HCT116 (cell line): Measurements from ENCODE around the gene GNGT1. TPM values are rescaled to one million over a fixed set of nuclear protein-coding genes. Genes with fewer than 3 reads are reported as not detected.

ENCODE experiments used
- ATAC-seq: fragments of 200-7000 bp; cut with Tn5 transposase; 2 replicates; pipeline ENCODE4 v1.9.1; 2020; ENCODE audit warnings: mild to moderate bottlenecking, moderate library complexity
- BruUV-seq: library from RNA; stranded (reverse); fragments of 400-500 nt; replicated peaks from 2 replicates; lab custom pipeline; 2021; lab: Mats Ljungman, UMichigan
- CTCF ChIA-PET: fragments of 300-600 bp; sonication (Branson Sonifier 250); formaldehyde crosslinking; loops from one replicate; lab custom pipeline; 2021; ENCODE audit warnings: antibody characterized with exemption; lab: Charles Lee
- POLR2A ChIA-PET: fragments of 300-600, 350-600 bp; sonication (Branson Sonifier 250); formaldehyde crosslinking; loops from one replicate; lab custom pipeline; 2021; ENCODE audit warnings: antibody characterized with exemption; lab: Charles Lee
- RAD21 ChIA-PET, 2 experiments: fragments of 300-600 bp; sonication (Branson Sonifier 250); formaldehyde crosslinking; loops; one replicate each; lab custom pipeline; 2023; ENCODE audit warnings: low total read pairs in 2 of 2; ENCODE audit not compliant: uncharacterized antibody in 2 of 2, unreplicated experiment in 2 of 2, low non-redundant PET in 1 of 2; lab: Charles Lee
- DNase-seq: peaks from one replicate; pipeline ENCODE4 v3.0.0-alpha.2; 2010; ENCODE audit warnings: low read depth, low spot score
- H2AFZ ChIP-seq: fragments of 200-600 bp; shearing (Covaris generic), sonication (generic); 2 replicates; pipeline ENCODE4 v1.6.1; 2017; ENCODE audit warnings: low read depth, mixed run types, mixed read lengths, antibody characterized with exemption, low read length; ENCODE audit not compliant: poor library complexity, severe bottlenecking
- H3K27ac ChIP-seq: 2 replicates; pipeline ENCODE4 v1.5.1; 2012; ENCODE audit warnings: low read depth, low read length
- H3K27me3 ChIP-seq: fragments of 200-600 bp; sonication (generic); 2 replicates; pipeline ENCODE4 v1.6.1; 2016; ENCODE audit warnings: mixed run types, low read length, mixed read lengths; ENCODE audit not compliant: insufficient read depth
- H3K36me3 ChIP-seq, 2 experiments: fragments of 200-500 bp in 1 of 2; fragments of 200-600 bp in 1 of 2; sonication (Bioruptor generic) in 1 of 2; sonication (generic) in 1 of 2; 2 replicates each; pipeline versions ENCODE4 v1.5.1 to v1.6.1; 2014 to 2016; ENCODE audit warnings: low read length in 2 of 2, inconsistent platforms in 1 of 2, mixed read lengths in 1 of 2, mixed run types in 1 of 2; ENCODE audit not compliant: insufficient read depth in 2 of 2, control insufficient read depth in 1 of 2
- H3K4me1 ChIP-seq, 2 experiments: fragments of 200-600 bp in 1 of 2; sonication (generic) in 1 of 2; 2 replicates each; pipeline versions ENCODE4 v1.5.1 to v1.6.1; 2012 to 2017; ENCODE audit warnings: low read length in 2 of 2, inconsistent platforms in 1 of 2, mild to moderate bottlenecking in 1 of 2, mixed read lengths in 1 of 2, mixed run types in 1 of 2, moderate library complexity in 1 of 2; ENCODE audit not compliant: insufficient read depth in 2 of 2, control insufficient read depth in 1 of 2
- H3K4me2 ChIP-seq: fragments of 200-600 bp; sonication (generic); 2 replicates; pipeline ENCODE4 v1.6.1; 2017; ENCODE audit warnings: mixed run types, low read length, mixed read lengths
- H3K4me3 ChIP-seq, 2 experiments: fragments of 200-600 bp in 1 of 2; sonication (generic) in 1 of 2; replicated peaks in 1 of 2; 2 replicates each; pipeline ENCODE4 v1.5.1; 2011 to 2016; ENCODE audit warnings: low read length in 2 of 2, control low read depth in 1 of 2, low read depth in 1 of 2, mild to moderate bottlenecking in 1 of 2, mixed read lengths in 1 of 2, mixed run types in 1 of 2
- H3K79me2 ChIP-seq: fragments of 200-600 bp; sonication (generic); 2 replicates; pipeline ENCODE4 v1.6.1; 2017; ENCODE audit warnings: mild to moderate bottlenecking, mixed run types, low read length, moderate library complexity, mixed read lengths; ENCODE audit not compliant: insufficient read depth
- H3K9ac ChIP-seq: fragments of 200-600 bp; sonication (generic); 2 replicates; pipeline ENCODE4 v1.6.1; 2016; ENCODE audit warnings: low read length, mixed read lengths
- H3K9me2 ChIP-seq: fragments of 200-600 bp; sonication (generic), shearing (Covaris generic); 2 replicates; pipeline ENCODE4 v1.6.1; 2017; ENCODE audit warnings: mixed run types, mild to moderate bottlenecking, moderate library complexity; ENCODE audit not compliant: insufficient read depth
- H3K9me3 ChIP-seq, 2 experiments: fragments of 200-500 bp in 1 of 2; fragments of 200-600 bp in 1 of 2; sonication (Bioruptor generic) in 1 of 2; sonication (generic) in 1 of 2; 2 replicates each; pipeline ENCODE4 v1.6.1; 2014 to 2017; ENCODE audit warnings: low read length in 2 of 2, mixed read lengths in 2 of 2, inconsistent platforms in 1 of 2, low read depth in 1 of 2, mild to moderate bottlenecking in 1 of 2, mixed run types in 1 of 2, moderate library complexity in 1 of 2; ENCODE audit not compliant: control insufficient read depth in 1 of 2, insufficient read depth in 1 of 2
- H4K20me1 ChIP-seq: fragments of 200-600 bp; sonication (generic), shearing (Covaris generic); 2 replicates; pipeline ENCODE4 v1.6.1; 2017; ENCODE audit warnings: mixed run types, mild to moderate bottlenecking, moderate library complexity; ENCODE audit not compliant: insufficient read depth
- CEBPB ChIP-seq: IDR thresholded peaks from 2 replicates; pipeline ENCODE4 v1.6.1; 2012; ENCODE audit warnings: low read depth
- EGR1 ChIP-seq: IDR thresholded peaks from 2 replicates; pipeline ENCODE4 v1.6.1; 2012; ENCODE audit warnings: low read depth
- EZH2phosphoT487 ChIP-seq: fragments of 200-600 bp; IDR thresholded peaks from 2 replicates; pipeline ENCODE4 v1.6.1; 2018; ENCODE audit warnings: antibody characterized with exemption, borderline replicate concordance
- JUND ChIP-seq: IDR thresholded peaks from 2 replicates; pipeline ENCODE4 v1.6.1; 2012
- POLR2A ChIP-seq: IDR thresholded peaks from 2 replicates; pipeline ENCODE4 v1.7.0; 2011; ENCODE audit warnings: borderline replicate concordance; ENCODE audit not compliant: insufficient read depth, insufficient read length; ENCODE audit errors: extremely low read depth
- POLR2AphosphoS5 ChIP-seq: IDR thresholded peaks from 2 replicates; pipeline ENCODE4 v1.6.1; 2011; ENCODE audit warnings: mild to moderate bottlenecking, low read depth, low read length, moderate library complexity
- RAD21 ChIP-seq: IDR thresholded peaks from 2 replicates; pipeline ENCODE4 v1.6.1; 2012; ENCODE audit warnings: low read depth, mild to moderate bottlenecking
- REST ChIP-seq: IDR thresholded peaks from 2 replicates; pipeline ENCODE4 v1.6.1; 2012; ENCODE audit warnings: low read depth
- SIN3A ChIP-seq: IDR thresholded peaks from 2 replicates; pipeline ENCODE4 v1.6.1; 2012; ENCODE audit warnings: low read depth
- SP1 ChIP-seq: IDR thresholded peaks from 2 replicates; pipeline ENCODE4 v1.6.1; 2012; ENCODE audit warnings: low read depth
- ZBTB33 ChIP-seq: IDR thresholded peaks from 2 replicates; pipeline ENCODE4 v1.6.1; 2011; ENCODE audit warnings: mild to moderate bottlenecking, low read length, moderate library complexity; ENCODE audit not compliant: insufficient replicate concordance; ENCODE audit errors: extremely low read depth
- intact Hi-C: fragments of 100-400 bp; cut with micrococcal nuclease; formaldehyde crosslinking; loops from 2 replicates; pipeline ENCODE4 v1.10.0; 2022
- total RNA-seq: library from RNA; stranded (reverse); gene quantifications from one replicate; pipeline ENCODE4 v1.2.1, GENCODE V29; 2021; ENCODE audit not compliant: unreplicated experiment
- TF ChIP-seq, protein P1 (sequence below), 3 experiments: fragments of 200-600 bp in 1 of 3; sonication (generic) in 1 of 3; IDR thresholded peaks in 2 of 3; conservative IDR thresholded peaks in 1 of 3; 2 replicates each; pipeline ENCODE4 v1.5.1; 2012 to 2017; ENCODE audit warnings: low read depth in 2 of 3, low read length in 2 of 3, antibody characterized with exemption in 1 of 3, borderline replicate concordance in 1 of 3, control low read depth in 1 of 3, mild to moderate bottlenecking in 1 of 3, mixed read lengths in 1 of 3, mixed run types in 1 of 3, moderate library complexity in 1 of 3; ENCODE audit not compliant: insufficient read depth in 1 of 3

GNGT1 gene
- total RNA-seq, 1 experiment from 2014 or later = 0.91 TPM

DNA sequence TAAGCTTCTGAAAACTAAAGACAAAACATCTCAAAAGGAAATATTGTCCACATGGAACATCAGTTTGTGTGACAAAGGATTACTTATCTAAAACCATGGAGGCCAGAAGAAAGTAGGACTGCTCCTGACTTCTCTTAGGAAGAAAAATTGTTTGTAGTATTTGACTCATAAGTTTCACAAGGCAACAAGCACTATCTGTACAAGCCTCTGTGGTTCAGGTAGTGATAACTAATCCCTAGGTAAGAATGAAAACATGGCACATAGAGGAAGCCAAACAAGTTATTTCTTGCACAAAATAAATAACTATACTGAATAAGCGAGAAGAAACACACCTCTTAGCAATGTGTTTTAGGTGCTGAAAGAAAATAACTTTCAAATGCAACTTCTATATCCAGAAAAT, 46.1 kb upstream of the GNGT1 start (continued):
- TF ChIP-seq CEBPB (no peak), EGR1 (no peak), ZBTB33 (no peak), POLR2A (no peak)
- TF ChIP-seq, protein P1, sequence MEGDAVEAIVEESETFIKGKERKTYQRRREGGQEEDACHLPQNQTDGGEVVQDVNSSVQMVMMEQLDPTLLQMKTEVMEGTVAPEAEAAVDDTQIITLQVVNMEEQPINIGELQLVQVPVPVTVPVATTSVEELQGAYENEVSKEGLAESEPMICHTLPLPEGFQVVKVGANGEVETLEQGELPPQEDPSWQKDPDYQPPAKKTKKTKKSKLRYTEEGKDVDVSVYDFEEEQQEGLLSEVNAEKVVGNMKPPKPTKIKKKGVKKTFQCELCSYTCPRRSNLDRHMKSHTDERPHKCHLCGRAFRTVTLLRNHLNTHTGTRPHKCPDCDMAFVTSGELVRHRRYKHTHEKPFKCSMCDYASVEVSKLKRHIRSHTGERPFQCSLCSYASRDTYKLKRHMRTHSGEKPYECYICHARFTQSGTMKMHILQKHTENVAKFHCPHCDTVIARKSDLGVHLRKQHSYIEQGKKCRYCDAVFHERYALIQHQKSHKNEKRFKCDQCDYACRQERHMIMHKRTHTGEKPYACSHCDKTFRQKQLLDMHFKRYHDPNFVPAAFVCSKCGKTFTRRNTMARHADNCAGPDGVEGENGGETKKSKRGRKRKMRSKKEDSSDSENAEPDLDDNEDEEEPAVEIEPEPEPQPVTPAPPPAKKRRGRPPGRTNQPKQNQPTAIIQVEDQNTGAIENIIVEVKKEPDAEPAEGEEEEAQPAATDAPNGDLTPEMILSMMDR (IDR thresholded peaks at IDR 0.05 in 2 of 3, conservative IDR thresholded peaks at IDR 0.05 in 1 of 3; ENCODE audit: borderline replicate concordance in 1 of 3, insufficient read depth in 1 of 3, low read depth in 2 of 3, low read length in 2 of 3) = no peak

DNA sequence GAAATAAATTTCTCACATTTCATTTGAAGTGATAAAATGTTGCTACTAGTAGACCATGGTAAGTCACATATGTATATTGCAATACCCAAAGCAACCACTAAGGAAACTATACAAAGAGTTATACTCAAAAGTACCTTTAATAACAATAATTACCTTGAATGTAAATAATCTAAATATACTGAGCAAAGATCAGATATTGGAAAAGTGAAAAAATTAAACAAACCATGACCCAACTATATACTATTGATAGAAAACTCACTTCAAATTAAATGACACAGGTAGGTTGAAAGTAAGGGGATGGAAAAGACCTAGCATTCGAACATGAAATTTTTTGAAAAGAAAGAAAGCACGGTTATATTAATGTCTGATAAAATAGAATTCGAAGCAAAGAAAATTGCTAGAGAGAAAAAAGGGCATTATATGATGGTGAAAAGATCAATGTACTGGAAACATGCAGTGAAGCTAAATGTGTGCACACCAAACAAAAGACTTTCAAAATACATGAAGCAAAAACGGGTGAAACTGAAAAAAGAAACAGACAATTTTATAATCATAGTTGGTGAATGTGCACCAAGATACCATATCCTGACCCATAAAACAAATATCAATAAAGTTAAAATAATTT, 44.9 kb upstream of the GNGT1 start:
- H3K4me1 ChIP-seq = no peaks in the 10 kb centered on the region
- RAD21 ChIA-PET = no interaction called here
- H3K27me3 ChIP-seq = 0 out of 2 replicates have a peak, but pooled peaks cover 6% of the 10 kb centered on the region
- no peak overlapping the region for H3K27ac ChIP-seq
- no peaks in the 10 kb centered on the region for H3K9me3 ChIP-seq
- intact Hi-C loops = no loop called here
- H3K4me3 ChIP-seq = no peak overlapping the region
- no peaks in the 10 kb centered on the region for H3K9me2 ChIP-seq
- CTCF ChIA-PET = no interaction called here
- H3K36me3 ChIP-seq = no peaks in the 10 kb centered on the region
- H3K9ac ChIP-seq = no peak overlapping the region
- H3K4me2 ChIP-seq = no peak overlapping the region
- ATAC-seq (no peak), DNase-seq (no peak)
- BruUV-seq = no TSS peak
- H4K20me1 ChIP-seq = no peaks in the 10 kb centered on the region; the same call in 1 of the 2 replicates
- no peak overlapping the region for H2AFZ ChIP-seq
- no peaks in the 10 kb centered on the region for H3K79me2 ChIP-seq
- TF ChIP-seq, protein P1 (IDR thresholded peaks at IDR 0.05 in 2 of 3, conservative IDR thresholded peaks at IDR 0.05 in 1 of 3; ENCODE audit: borderline replicate concordance in 1 of 3, insufficient read depth in 1 of 3, low read depth in 2 of 3, low read length in 2 of 3) = peak in 2 of 3 experiments; percentile 23 to 47; a peak in 3 of 6 replicates
- TF ChIP-seq POLR2AphosphoS5 (no peak), POLR2A (no peak), RAD21 (no peak), SP1 (no peak), JUND (no peak), SIN3A (no peak), REST (no peak), EZH2phosphoT487 (no peak)
- TF ChIP-seq, all 23 proteins: peak for 1
- POLR2A ChIA-PET = no interaction called here
